ENCODE measurements around the gene SMIM35.

The SMIM35 gene

DNA sequence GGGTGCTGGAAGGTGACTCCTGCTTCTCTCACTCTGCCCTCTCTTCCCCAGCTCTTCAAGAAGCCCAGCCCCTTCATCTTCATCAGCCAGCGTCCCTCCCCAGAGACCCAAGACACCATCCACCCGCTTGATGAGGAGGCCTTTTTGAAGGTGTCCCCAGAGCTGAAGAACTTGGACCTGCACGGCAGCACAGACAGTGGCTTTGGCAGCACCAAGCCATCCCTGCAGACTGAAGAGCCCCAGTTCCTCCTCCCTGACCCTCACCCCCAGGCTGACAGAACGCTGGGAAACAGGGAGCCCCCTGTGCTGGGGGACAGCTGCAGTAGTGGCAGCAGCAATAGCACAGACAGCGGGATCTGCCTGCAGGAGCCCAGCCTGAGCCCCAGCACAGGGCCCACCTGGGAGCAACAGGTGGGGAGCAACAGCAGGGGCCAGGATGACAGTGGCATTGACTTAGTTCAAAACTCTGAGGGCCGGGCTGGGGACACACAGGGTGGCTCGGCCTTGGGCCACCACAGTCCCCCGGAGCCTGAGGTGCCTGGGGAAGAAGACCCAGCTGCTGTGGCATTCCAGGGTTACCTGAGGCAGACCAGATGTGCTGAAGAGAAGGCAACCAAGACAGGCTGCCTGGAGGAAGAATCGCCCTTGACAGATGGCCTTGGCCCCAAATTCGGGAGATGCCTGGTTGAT, 88.0 kb downstream of the SMIM35 start:
- no peak for TF ChIP-seq POLR2AphosphoS5 (IDR thresholded peaks at IDR 0.05; ENCODE audit: borderline replicate concordance, low read depth, low read length)
- no peak for TF ChIP-seq FOXP2 (optimal IDR thresholded peaks at IDR 0.05; ENCODE audit: control extremely low read depth, extremely low read length, insufficient read depth)
- no peak for TF ChIP-seq EZH2 (IDR thresholded peaks at IDR 0.05)
- H3K9me3 ChIP-seq (ENCODE audit: low read depth, low read length): no peaks in the 10 kb centered on the region
- DNase-seq (ENCODE audit: low read depth, low spot score): no peak
- H3K9ac ChIP-seq (ENCODE audit: insufficient read length): no peak overlapping the region
- no peak overlapping the region for H3K27ac ChIP-seq
- H3K36me3 ChIP-seq (ENCODE audit: insufficient read depth, low read length): no peaks in the 10 kb centered on the region
- no peak overlapping the region for H3K4me3 ChIP-seq

GRCh38 chr11:117997823-117998579, 88.8 kb downstream of the SMIM35 start:
- Histone ChIP-seq H3K9me3 (ENCODE audit: low read depth, low read length) (no peaks in the 10 kb centered on the region), H3K27ac (no peak overlapping the region), H3K36me3 (ENCODE audit: insufficient read depth, low read length) (no peaks in the 10 kb centered on the region), H3K4me3 (no peak overlapping the region), H3K9ac (ENCODE audit: insufficient read length) (no peak overlapping the region)
- TF ChIP-seq POLR2AphosphoS5 (IDR thresholded peaks at IDR 0.05; ENCODE audit: borderline replicate concordance, low read depth, low read length) (no peak), EZH2 (IDR thresholded peaks at IDR 0.05) (no peak), FOXP2 (optimal IDR thresholded peaks at IDR 0.05; ENCODE audit: control extremely low read depth, extremely low read length, insufficient read depth) (no peak)
- no peak for DNase-seq (ENCODE audit: low read depth, low spot score)

GRCh38 chr11:117997406-117997805, 89.4 kb downstream of the SMIM35 start:
- no peak overlapping the region for H3K9ac ChIP-seq (ENCODE audit: insufficient read length)
- H3K36me3 ChIP-seq (ENCODE audit: insufficient read depth, low read length): no peaks in the 10 kb centered on the region
- no peak for TF ChIP-seq POLR2AphosphoS5 (IDR thresholded peaks at IDR 0.05; ENCODE audit: borderline replicate concordance, low read depth, low read length)
- DNase-seq (ENCODE audit: low read depth, low spot score): no peak
- no peak overlapping the region for H3K4me3 ChIP-seq
- no peaks in the 10 kb centered on the region for H3K9me3 ChIP-seq (ENCODE audit: low read depth, low read length)
- no peak overlapping the region for H3K27ac ChIP-seq

DNA sequence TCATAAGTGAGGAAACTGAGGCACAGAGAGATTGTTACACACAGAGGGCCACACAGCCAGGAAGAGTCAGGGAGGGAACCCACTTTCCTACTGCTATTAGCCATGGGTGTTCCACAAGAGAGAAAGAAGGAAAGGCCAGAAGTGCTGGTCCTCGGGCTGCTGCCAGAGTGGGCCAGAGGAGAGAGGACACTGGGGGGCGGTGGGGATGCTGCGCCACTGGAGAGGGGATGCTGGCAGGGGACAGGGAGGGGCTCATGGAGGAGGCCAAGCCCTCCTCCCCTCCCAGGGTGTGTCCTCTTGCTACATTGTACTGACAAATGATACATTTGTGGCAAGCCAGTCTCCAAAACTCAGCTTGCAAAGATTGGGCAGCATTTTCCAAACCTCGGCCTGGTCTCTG, 90.7 kb downstream of the SMIM35 start:
- TF ChIP-seq POLR2AphosphoS5 (IDR thresholded peaks at IDR 0.05; ENCODE audit: borderline replicate concordance, low read depth, low read length) (no peak), FOXP2 (optimal IDR thresholded peaks at IDR 0.05; ENCODE audit: control extremely low read depth, extremely low read length, insufficient read depth) (no peak), EZH2 (IDR thresholded peaks at IDR 0.05) (no peak)
- no peaks in the 10 kb centered on the region for H3K9me3 ChIP-seq (ENCODE audit: low read depth, low read length)
- H3K9ac ChIP-seq (ENCODE audit: insufficient read length): no peak overlapping the region
- H3K36me3 ChIP-seq (ENCODE audit: insufficient read depth, low read length): no peaks in the 10 kb centered on the region
- DNase-seq (ENCODE audit: low read depth, low spot score): no peak
- H3K27ac ChIP-seq: no peak overlapping the region
- H3K4me3 ChIP-seq: no peak overlapping the region

- TF ChIP-seq POLR2AphosphoS5 (IDR thresholded peaks at IDR 0.05; ENCODE audit: borderline replicate concordance, low read depth, low read length): no peak
- no peak for TF ChIP-seq EZH2 (IDR thresholded peaks at IDR 0.05)
- TF ChIP-seq FOXP2 (optimal IDR thresholded peaks at IDR 0.05; ENCODE audit: control extremely low read depth, extremely low read length, insufficient read depth): no peak
- H3K9me3 ChIP-seq (ENCODE audit: low read depth, low read length): no peaks in the 10 kb centered on the region
- no peak overlapping the region for H3K4me3 ChIP-seq
- H3K27ac ChIP-seq: no peak overlapping the region
- no peak for DNase-seq (ENCODE audit: low read depth, low spot score)
- H3K36me3 ChIP-seq (ENCODE audit: insufficient read depth, low read length): no peaks in the 10 kb centered on the region
- no peak overlapping the region for H3K9ac ChIP-seq (ENCODE audit: insufficient read length)
Measured at GRCh38 chr11:117995472-117995871, 91.3 kb downstream of the SMIM35 start.

DNA sequence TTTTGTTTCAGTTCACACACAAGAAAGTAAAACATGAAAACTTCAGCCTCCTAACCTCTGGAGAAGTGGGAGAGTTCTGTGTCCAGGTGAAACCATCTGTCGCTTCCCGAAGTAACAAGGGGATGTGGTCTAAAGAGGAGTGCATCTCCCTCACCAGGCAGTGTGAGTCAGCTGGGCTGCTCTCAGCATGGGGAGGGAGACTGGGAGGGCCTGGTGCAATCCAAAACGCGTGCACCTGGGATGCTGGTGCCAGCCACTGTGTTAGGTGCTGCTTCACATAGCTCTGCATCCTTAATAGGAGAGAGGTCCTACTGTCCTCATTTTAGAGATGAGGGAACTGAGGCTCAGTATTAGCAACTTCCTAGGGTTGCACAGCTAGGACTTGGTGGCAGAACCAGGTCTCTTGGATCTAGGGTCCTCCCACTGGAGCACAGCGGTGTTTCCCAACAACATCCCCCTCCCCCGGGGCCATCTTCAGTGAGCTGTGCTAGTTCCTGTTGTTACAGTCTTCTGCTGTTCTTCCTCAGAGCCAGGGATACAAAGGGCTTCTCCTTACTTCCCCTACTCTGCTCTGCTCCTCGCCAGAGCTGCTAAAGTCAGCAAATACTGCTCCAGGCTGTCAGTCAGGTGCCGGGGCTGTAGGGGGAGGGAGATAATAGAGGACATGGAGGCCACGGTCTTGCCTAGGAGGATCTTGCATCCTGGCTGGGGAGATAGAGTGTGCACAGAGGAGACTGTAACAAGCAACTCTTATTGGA, 92.6 kb downstream of the SMIM35 start:
- no peaks in the 10 kb centered on the region for H3K36me3 ChIP-seq (ENCODE audit: insufficient read depth, low read length)
- no peak overlapping the region for H3K4me3 ChIP-seq
- no peak for DNase-seq (ENCODE audit: low read depth, low spot score)
- H3K27ac ChIP-seq: no peak overlapping the region
- no peak overlapping the region for H3K9ac ChIP-seq (ENCODE audit: insufficient read length)
- TF ChIP-seq POLR2AphosphoS5 (IDR thresholded peaks at IDR 0.05; ENCODE audit: borderline replicate concordance, low read depth, low read length) (no peak), EZH2 (IDR thresholded peaks at IDR 0.05) (no peak), FOXP2 (optimal IDR thresholded peaks at IDR 0.05; ENCODE audit: control extremely low read depth, extremely low read length, insufficient read depth) (no peak)
- no peaks in the 10 kb centered on the region for H3K9me3 ChIP-seq (ENCODE audit: low read depth, low read length)

DNA sequence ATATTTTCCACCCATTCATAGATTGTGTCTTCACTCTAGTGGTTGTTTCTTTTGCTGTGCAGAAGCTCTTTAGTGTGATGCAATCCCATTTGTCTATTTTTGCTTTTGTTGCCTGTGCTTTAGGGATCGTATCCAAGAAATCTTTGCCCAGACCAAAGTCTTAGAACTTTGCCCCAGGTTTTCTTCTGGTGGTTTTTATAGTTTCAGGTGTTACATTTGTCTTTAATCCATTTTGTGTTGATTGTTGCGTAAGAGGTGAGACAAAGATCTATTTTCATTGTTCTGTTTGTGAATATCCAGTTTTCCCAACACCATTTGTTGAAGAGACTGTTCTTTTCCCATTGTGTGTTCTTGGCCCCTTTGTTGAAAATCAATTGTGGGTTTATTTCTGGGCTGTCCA, 94.1 kb downstream of the SMIM35 start:
- DNase-seq (ENCODE audit: low read depth, low spot score): no peak
- no peaks in the 10 kb centered on the region for H3K36me3 ChIP-seq (ENCODE audit: insufficient read depth, low read length)
- H3K9ac ChIP-seq (ENCODE audit: insufficient read length): no peak overlapping the region
- H3K9me3 ChIP-seq (ENCODE audit: low read depth, low read length): no peaks in the 10 kb centered on the region
- H3K4me3 ChIP-seq: no peak overlapping the region
- no peak overlapping the region for H3K27ac ChIP-seq
- TF ChIP-seq FOXP2 (optimal IDR thresholded peaks at IDR 0.05; ENCODE audit: control extremely low read depth, extremely low read length, insufficient read depth) (no peak), POLR2AphosphoS5 (IDR thresholded peaks at IDR 0.05; ENCODE audit: borderline replicate concordance, low read depth, low read length) (no peak), EZH2 (IDR thresholded peaks at IDR 0.05) (no peak)

DNA sequence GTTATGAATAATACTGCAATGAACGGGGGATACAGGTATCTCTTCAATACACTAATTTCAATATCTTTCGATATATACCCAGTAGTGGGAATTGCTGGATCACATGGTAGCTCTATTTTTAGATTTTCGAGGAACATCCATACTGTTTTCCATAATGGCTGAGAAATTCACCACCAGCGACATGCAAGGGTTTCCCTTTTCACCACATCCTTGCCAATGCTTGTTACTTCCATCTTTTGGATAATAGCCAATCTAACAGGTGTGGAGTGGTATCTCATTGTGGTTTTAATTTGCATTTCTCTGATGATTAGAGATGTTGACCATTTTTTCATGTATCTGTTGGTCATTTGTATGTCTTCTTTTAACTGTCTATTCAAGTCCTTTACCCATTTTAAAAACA, 94.6 kb downstream of the SMIM35 start:
- TF ChIP-seq FOXP2 (optimal IDR thresholded peaks at IDR 0.05; ENCODE audit: control extremely low read depth, extremely low read length, insufficient read depth): no peak
- no peak for TF ChIP-seq EZH2 (IDR thresholded peaks at IDR 0.05)
- no peak for TF ChIP-seq POLR2AphosphoS5 (IDR thresholded peaks at IDR 0.05; ENCODE audit: borderline replicate concordance, low read depth, low read length)
- no peak overlapping the region for H3K27ac ChIP-seq
- no peak overlapping the region for H3K4me3 ChIP-seq
- H3K36me3 ChIP-seq (ENCODE audit: insufficient read depth, low read length): no peaks in the 10 kb centered on the region
- no peak for DNase-seq (ENCODE audit: low read depth, low spot score)
- no peak overlapping the region for H3K9ac ChIP-seq (ENCODE audit: insufficient read length)
- no peaks in the 10 kb centered on the region for H3K9me3 ChIP-seq (ENCODE audit: low read depth, low read length)
